Glutamatergic neuron (in vitro differentiated cells): ENCODE results near the gene DLL1. TPM values are rescaled to one million over a fixed set of nuclear protein-coding genes. Genes with fewer than 3 reads are reported as not detected.

ENCODE experiments used
- DNase-seq: peaks from one replicate; pipeline ENCODE4 v3.0.0; 2022
- H3K27ac Mint-ChIP-seq: one replicate; pipeline ENCODE4 v1.8.0; 2020; ENCODE audit warnings: mild to moderate bottlenecking, mixed read lengths, inconsistent platforms; ENCODE audit not compliant: unreplicated experiment
- H3K27me3 Mint-ChIP-seq: one replicate; pipeline ENCODE4 v1.8.0; 2020; ENCODE audit warnings: mild to moderate bottlenecking, moderate library complexity, mixed read lengths, inconsistent platforms; ENCODE audit not compliant: unreplicated experiment
- H3K36me3 Mint-ChIP-seq: one replicate; pipeline ENCODE4 v1.8.0; 2020; ENCODE audit warnings: mild to moderate bottlenecking, mixed read lengths, inconsistent platforms; ENCODE audit not compliant: unreplicated experiment
- H3K4me1 Mint-ChIP-seq: one replicate; pipeline ENCODE4 v1.8.0; 2020; ENCODE audit warnings: mild to moderate bottlenecking, low read depth, mixed read lengths, inconsistent platforms; ENCODE audit not compliant: unreplicated experiment
- H3K4me3 Mint-ChIP-seq: one replicate; pipeline ENCODE4 v1.8.0; 2020; ENCODE audit warnings: mild to moderate bottlenecking, mixed read lengths, inconsistent platforms; ENCODE audit not compliant: unreplicated experiment
- H3K9me3 Mint-ChIP-seq: one replicate; pipeline ENCODE4 v1.8.0; 2020; ENCODE audit warnings: mild to moderate bottlenecking, moderate library complexity, mixed read lengths, inconsistent platforms; ENCODE audit not compliant: unreplicated experiment
- total RNA-seq: library from RNA; stranded (reverse); fragmentation: NEBNext Ultra II Directional; extraction: Animal tissue kit (Norgen Biotek cat#: 25700); gene quantifications from one replicate; pipeline ENCODE4 v1.2.1, GENCODE V29; 2021; ENCODE audit not compliant: unreplicated experiment
- TF ChIP-seq, protein P1 (sequence below): fragments of 200-600 bp; sonication (generic); IDR thresholded peaks from one replicate; pipeline ENCODE4 v1.5.0; 2021; ENCODE audit not compliant: partially characterized antibody, unreplicated experiment

Gene DLL1
- total RNA-seq, 1 donor from 2014 or later, result 34.3 TPM

DNA sequence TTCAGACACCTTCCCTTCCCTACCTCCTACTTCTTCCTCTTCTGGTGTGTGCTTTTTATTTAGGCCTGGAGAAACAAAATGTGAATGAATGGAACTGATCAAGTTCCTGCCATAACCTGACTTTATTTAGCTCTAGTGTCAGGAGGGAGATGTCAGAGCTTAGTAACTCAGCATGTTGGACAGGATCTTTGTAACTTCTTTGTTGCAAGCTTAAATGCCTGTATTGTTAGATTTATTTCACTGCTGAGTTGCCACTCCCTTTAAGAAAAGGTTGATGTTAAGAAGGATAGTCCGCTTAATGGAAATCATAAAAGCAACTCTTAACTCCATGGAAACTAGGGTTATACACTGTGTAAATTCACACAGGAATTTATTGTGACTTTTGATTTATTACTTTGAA is 17.9 kb upstream of the DLL1 start:
- H3K9me3 Mint-ChIP-seq, result peaks cover 5% of the 10 kb centered on the region
- no peak overlapping the region for H3K27ac Mint-ChIP-seq
- DNase-seq, result no peak
- peaks cover 33% of the 10 kb centered on the region for H3K4me1 Mint-ChIP-seq
- H3K4me3 Mint-ChIP-seq, result no peak overlapping the region
- peaks cover 3% of the 10 kb centered on the region for H3K27me3 Mint-ChIP-seq
- TF ChIP-seq, protein P1, sequence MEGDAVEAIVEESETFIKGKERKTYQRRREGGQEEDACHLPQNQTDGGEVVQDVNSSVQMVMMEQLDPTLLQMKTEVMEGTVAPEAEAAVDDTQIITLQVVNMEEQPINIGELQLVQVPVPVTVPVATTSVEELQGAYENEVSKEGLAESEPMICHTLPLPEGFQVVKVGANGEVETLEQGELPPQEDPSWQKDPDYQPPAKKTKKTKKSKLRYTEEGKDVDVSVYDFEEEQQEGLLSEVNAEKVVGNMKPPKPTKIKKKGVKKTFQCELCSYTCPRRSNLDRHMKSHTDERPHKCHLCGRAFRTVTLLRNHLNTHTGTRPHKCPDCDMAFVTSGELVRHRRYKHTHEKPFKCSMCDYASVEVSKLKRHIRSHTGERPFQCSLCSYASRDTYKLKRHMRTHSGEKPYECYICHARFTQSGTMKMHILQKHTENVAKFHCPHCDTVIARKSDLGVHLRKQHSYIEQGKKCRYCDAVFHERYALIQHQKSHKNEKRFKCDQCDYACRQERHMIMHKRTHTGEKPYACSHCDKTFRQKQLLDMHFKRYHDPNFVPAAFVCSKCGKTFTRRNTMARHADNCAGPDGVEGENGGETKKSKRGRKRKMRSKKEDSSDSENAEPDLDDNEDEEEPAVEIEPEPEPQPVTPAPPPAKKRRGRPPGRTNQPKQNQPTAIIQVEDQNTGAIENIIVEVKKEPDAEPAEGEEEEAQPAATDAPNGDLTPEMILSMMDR, result no peak
- peaks cover 2% of the 10 kb centered on the region for H3K36me3 Mint-ChIP-seq

GRCh38 chr6:170307080-170307545 is 16.2 kb upstream of the DLL1 start:
- Mint-ChIP-seq H3K9me3 (peaks cover 7% of the 10 kb centered on the region), H3K36me3 (peaks cover 17% of the 10 kb centered on the region), H3K4me1 (peaks cover 21% of the 10 kb centered on the region), H3K4me3 (peak overlapping the region; percentile 98), H3K27ac (peak overlapping the region; percentile 94), H3K27me3 (peaks cover 3% of the 10 kb centered on the region)
- TF ChIP-seq, protein P1, result no peak
- DNase-seq, result no peak

DNA sequence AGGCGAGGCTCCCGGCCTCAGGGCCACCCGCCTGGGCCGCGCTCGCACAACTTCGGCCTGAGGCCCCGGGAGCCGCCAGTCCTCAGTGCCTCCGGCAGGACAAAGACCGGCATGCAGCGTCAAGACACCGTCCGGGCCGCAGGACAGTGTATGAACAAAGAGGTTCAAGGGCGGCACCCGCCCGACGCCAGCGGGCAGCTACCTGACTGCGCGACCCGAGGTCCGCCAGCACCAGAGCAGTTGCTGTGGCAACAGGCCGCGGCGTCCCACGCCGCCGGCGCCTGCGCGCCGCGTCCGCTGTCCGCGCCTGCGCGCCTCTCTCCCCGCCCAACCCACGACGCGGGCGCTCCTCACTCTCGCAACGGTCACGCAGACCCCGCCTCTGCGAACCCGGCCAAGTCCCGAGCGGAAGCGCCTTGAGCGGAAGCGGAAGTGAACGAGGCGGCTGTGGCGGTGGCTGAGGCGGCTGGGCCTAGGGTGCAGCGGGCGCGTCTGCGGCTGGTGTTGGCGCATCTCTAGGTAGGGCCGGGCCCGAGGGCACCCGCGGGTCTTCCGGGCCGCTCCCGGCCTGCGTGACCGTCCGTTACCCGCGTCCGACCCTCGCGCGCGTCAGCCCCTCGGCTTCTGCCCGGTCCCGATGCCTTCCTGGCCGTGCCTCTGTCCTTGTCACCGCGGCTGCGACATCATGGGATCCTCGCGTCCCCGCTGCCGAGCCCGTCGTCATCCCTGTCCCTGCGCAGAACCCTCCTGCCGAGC is 15.6 kb upstream of the DLL1 start, which contains the start of gene FAM120B:
TSS of gene FAM120B (plus strand) at position 435 of the 756 bp plus-strand sequence. CDS start 10,633 bp downstream, outside the sequence.
- DNase-seq, result peak; percentile 94
- TF ChIP-seq, protein P1, result no peak
- Mint-ChIP-seq H3K9me3 (peaks cover 9% of the 10 kb centered on the region), H3K27ac (peak within 1 kb of the TSS; percentile 94), H3K4me1 (peaks cover 21% of the 10 kb centered on the region), H3K27me3 (peaks cover 4% of the 10 kb centered on the region), H3K4me3 (peak within 1 kb of the TSS; percentile 98), H3K36me3 (peaks cover 23% of the 10 kb centered on the region)

- Mint-ChIP-seq H3K27me3 (peaks cover 6% of the 10 kb centered on the region), H3K4me1 (peaks cover 16% of the 10 kb centered on the region), H3K27ac (peak overlapping the region; percentile 67), H3K9me3 (peaks cover 12% of the 10 kb centered on the region), H3K36me3 (peaks cover 29% of the 10 kb centered on the region), H3K4me3 (peak overlapping the region; percentile 93)
- no peak for DNase-seq
- TF ChIP-seq, protein P1, result no peak
These were observed 15.0 kb upstream of the DLL1 start for GRCh38 chr6:170305805-170306323.

- H3K9me3 Mint-ChIP-seq, result peaks cover 21% of the 10 kb centered on the region
- no peaks in the 10 kb centered on the region for H3K4me1 Mint-ChIP-seq
- H3K27me3 Mint-ChIP-seq, result peaks cover 13% of the 10 kb centered on the region
- TF ChIP-seq, protein P1, result no peak
- no peak for DNase-seq
- H3K4me3 Mint-ChIP-seq, result no peak overlapping the region
- no peak overlapping the region for H3K27ac Mint-ChIP-seq
- peaks cover 39% of the 10 kb centered on the region for H3K36me3 Mint-ChIP-seq
These were observed 10.3 kb upstream of the DLL1 start for GRCh38 chr6:170301184-170301583.
